ENCODE measurements around the gene OMG. TPM values are rescaled to one million over a fixed set of nuclear protein-coding genes. Genes with fewer than 3 reads are reported as not detected.
"Not testable (repeated sequence)": the region's sequence is repeated elsewhere in the genome, so short reads cannot be mapped to it uniquely, and the experiment has no call there.

The OMG gene, protein sequence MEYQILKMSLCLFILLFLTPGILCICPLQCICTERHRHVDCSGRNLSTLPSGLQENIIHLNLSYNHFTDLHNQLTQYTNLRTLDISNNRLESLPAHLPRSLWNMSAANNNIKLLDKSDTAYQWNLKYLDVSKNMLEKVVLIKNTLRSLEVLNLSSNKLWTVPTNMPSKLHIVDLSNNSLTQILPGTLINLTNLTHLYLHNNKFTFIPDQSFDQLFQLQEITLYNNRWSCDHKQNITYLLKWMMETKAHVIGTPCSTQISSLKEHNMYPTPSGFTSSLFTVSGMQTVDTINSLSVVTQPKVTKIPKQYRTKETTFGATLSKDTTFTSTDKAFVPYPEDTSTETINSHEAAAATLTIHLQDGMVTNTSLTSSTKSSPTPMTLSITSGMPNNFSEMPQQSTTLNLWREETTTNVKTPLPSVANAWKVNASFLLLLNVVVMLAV
- 0.61 and 0.99 TPM in 2 replicates for polyA plus RNA-seq (2012; rRNA removed)
- polyA plus RNA-seq (2012; cell fraction: cytosol; rRNA removed) = 1.1 and 1.5 TPM in 2 replicates
- polyA plus RNA-seq (2012; cell fraction: nucleus; rRNA removed) = 0.38 TPM in 1 of 2 replicates, not detected in the other

DNA sequence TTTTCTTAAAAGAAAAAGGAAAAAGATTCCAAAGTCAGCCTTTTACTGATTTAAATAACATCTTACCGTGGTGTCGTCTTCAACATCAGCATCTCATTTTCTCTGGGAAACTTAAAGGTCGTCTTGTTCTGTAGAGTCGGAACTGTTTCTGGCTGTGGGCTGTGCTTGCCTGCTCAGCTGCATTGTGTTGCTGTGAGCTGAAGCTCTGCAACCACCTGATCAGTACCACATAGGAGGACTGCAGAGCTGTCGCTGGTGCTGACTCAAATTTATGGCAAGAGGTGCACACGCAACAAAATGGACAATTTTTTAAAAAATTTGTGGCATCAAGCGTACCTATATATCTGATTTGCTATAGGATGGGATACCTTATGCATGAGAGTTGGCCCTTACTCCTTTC, at the start of gene OMG:
TSS of gene OMG (minus strand) at position 150 of the 400 bp plus-strand sequence. CDS start 908 bp downstream, outside the sequence.
- Histone ChIP-seq H3K36me3 (replicated peaks in 1 of 2; ENCODE audit: control insufficient read depth in 1 of 2, insufficient read depth in 2 of 2, low read length in 1 of 2) (peaks cover 9 to 40% of the 10 kb centered on the region in 2 experiments), H3K9ac (no peak within 1 kb of the TSS), H3K27me3 (ENCODE audit: insufficient read depth) (no peaks in the 10 kb centered on the region), H4K20me1 (ENCODE audit: insufficient read depth) (no peaks in the 10 kb centered on the region), H3F3A (replicated peaks; ENCODE audit: insufficient read depth) (peaks cover 4% of the 10 kb centered on the region), H3K4me1 (ENCODE audit: control insufficient read depth in 1 of 2, insufficient read depth in 2 of 2, low read depth in 1 of 2, low read length in 1 of 2) (no peaks in the 10 kb centered on the region; a peak in 1 of 4 replicates), H2AFZ (ENCODE audit: low read depth) (no peak within 1 kb of the TSS), H3K4me2 (no peak within 1 kb of the TSS), H3K79me2 (ENCODE audit: insufficient read depth) (no peaks in the 10 kb centered on the region), H3K4me3 (ENCODE audit: low read depth in 2 of 2, low read length in 1 of 2) (no peak within 1 kb of the TSS), H3K27ac (ENCODE audit: low read depth in 2 of 2, low read length in 1 of 2) (no peak within 1 kb of the TSS), H3K9me3 (no peaks in the 10 kb centered on the region), H3K9me2 (0 out of 2 replicates have a peak, but pooled peaks cover 4% of the 10 kb centered on the region)
- no peak for DNase-seq
- CTCF ChIA-PET = no interaction called here
- POLR2A ChIA-PET = no interaction called here
- 94% methylated on average over 7 of the region's 7 CpGs for WGBS (ENCODE audit: low lambda C conversion rate)
- TF ChIP-seq RCOR1 (IDR thresholded peaks at IDR 0.05; ENCODE audit: low read length) = no peak
- TF ChIP-seq POLR2AphosphoS5 (IDR thresholded peaks at IDR 0.05; ENCODE audit: low read depth, low read length) = no peak
- no peak for TF ChIP-seq SIN3A (IDR thresholded peaks at IDR 0.05; ENCODE audit: borderline replicate concordance, low read depth, low read length)
- no peak for TF ChIP-seq TAF1 (IDR thresholded peaks at IDR 0.05; ENCODE audit: borderline replicate concordance, low read depth, low read length)
- no peak for TF ChIP-seq CHD2 (IDR thresholded peaks at IDR 0.05; ENCODE audit: low read length, partially characterized antibody)
- TF ChIP-seq, protein P1, sequence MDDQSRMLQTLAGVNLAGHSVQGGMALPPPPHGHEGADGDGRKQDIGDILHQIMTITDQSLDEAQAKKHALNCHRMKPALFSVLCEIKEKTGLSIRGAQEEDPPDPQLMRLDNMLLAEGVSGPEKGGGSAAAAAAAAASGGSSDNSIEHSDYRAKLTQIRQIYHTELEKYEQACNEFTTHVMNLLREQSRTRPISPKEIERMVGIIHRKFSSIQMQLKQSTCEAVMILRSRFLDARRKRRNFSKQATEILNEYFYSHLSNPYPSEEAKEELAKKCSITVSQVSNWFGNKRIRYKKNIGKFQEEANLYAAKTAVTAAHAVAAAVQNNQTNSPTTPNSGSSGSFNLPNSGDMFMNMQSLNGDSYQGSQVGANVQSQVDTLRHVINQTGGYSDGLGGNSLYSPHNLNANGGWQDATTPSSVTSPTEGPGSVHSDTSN (IDR thresholded peaks at IDR 0.05) = no peak
- TF ChIP-seq TCF12 (IDR thresholded peaks at IDR 0.05) = no peak
- TF ChIP-seq NFIC (IDR thresholded peaks at IDR 0.05; ENCODE audit: borderline replicate concordance) = no peak
- TF ChIP-seq EZH2phosphoT487 (IDR thresholded peaks at IDR 0.05; ENCODE audit: borderline replicate concordance, low read depth) = no peak
- no peak for TF ChIP-seq RAD21 (IDR thresholded peaks at IDR 0.05; ENCODE audit: low read length)
- TF ChIP-seq FOSL2 (IDR thresholded peaks at IDR 0.05; ENCODE audit: borderline replicate concordance, low read depth) = no peak
- TF ChIP-seq, protein P2, sequence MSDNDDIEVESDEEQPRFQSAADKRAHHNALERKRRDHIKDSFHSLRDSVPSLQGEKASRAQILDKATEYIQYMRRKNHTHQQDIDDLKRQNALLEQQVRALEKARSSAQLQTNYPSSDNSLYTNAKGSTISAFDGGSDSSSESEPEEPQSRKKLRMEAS (IDR thresholded peaks at IDR 0.05; ENCODE audit: low read depth) = no peak
- TF ChIP-seq, protein P3, sequence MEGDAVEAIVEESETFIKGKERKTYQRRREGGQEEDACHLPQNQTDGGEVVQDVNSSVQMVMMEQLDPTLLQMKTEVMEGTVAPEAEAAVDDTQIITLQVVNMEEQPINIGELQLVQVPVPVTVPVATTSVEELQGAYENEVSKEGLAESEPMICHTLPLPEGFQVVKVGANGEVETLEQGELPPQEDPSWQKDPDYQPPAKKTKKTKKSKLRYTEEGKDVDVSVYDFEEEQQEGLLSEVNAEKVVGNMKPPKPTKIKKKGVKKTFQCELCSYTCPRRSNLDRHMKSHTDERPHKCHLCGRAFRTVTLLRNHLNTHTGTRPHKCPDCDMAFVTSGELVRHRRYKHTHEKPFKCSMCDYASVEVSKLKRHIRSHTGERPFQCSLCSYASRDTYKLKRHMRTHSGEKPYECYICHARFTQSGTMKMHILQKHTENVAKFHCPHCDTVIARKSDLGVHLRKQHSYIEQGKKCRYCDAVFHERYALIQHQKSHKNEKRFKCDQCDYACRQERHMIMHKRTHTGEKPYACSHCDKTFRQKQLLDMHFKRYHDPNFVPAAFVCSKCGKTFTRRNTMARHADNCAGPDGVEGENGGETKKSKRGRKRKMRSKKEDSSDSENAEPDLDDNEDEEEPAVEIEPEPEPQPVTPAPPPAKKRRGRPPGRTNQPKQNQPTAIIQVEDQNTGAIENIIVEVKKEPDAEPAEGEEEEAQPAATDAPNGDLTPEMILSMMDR (IDR thresholded peaks at IDR 0.05) = no peak
- no peak for TF ChIP-seq RFX5 (IDR thresholded peaks at IDR 0.05; ENCODE audit: low read length)
- TF ChIP-seq SMC3 (IDR thresholded peaks at IDR 0.05; ENCODE audit: low read depth, low read length) = no peak
- no peak for TF ChIP-seq GATA2 (CRISPR knock-in tag; IDR thresholded peaks at IDR 0.05)
- TF ChIP-seq YY1 (IDR thresholded peaks at IDR 0.05; ENCODE audit: low read depth) = no peak
- TF ChIP-seq MXI1 (IDR thresholded peaks at IDR 0.05; ENCODE audit: low read depth, low read length) = no peak
- TF ChIP-seq NRF1 (IDR thresholded peaks at IDR 0.05; ENCODE audit: low read depth, low read length) = no peak
- TF ChIP-seq, protein P4, sequence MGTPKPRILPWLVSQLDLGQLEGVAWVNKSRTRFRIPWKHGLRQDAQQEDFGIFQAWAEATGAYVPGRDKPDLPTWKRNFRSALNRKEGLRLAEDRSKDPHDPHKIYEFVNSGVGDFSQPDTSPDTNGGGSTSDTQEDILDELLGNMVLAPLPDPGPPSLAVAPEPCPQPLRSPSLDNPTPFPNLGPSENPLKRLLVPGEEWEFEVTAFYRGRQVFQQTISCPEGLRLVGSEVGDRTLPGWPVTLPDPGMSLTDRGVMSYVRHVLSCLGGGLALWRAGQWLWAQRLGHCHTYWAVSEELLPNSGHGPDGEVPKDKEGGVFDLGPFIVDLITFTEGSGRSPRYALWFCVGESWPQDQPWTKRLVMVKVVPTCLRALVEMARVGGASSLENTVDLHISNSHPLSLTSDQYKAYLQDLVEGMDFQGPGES (IDR thresholded peaks at IDR 0.05; ENCODE audit: low read depth, low read length) = no peak

DNA sequence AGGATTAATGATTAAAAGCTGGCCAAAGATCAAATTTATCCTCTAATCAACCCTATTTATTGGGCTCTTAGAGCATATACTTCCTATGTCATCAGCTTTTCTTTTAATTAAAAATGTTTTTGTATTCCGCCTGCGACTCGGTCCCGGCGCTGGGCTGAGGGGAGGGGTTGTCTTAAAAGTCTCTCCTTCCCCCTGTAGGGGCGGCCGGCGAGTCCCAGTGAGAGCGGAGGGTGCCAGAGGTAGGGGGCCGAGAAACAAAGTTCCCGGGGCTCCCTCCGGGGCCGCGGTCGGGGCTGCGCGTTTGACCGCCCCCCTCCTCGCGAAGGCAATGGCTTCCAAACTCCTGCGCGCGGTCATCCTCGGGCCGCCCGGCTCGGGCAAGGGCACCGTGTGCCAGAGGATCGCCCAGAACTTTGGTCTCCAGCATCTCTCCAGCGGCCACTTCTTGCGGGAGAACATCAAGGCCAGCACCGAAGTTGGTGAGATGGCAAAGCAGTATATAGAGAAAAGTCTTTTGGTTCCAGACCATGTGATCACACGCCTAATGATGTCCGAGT, 48.2 kb upstream of the OMG start:
- H3K79me2 ChIP-seq (ENCODE audit: insufficient read depth); POLR2A ChIA-PET; H3K9ac ChIP-seq; H2AFZ ChIP-seq (ENCODE audit: low read depth); DNase-seq; H3K27ac ChIP-seq (ENCODE audit: low read depth in 2 of 2, low read length in 1 of 2); H4K20me1 ChIP-seq (ENCODE audit: insufficient read depth); H3K4me1 ChIP-seq (ENCODE audit: control insufficient read depth in 1 of 2, insufficient read depth in 2 of 2, low read depth in 1 of 2, low read length in 1 of 2); H3K4me3 ChIP-seq (ENCODE audit: low read depth in 2 of 2, low read length in 1 of 2); H3K9me2 ChIP-seq; H3K4me2 ChIP-seq; H3K27me3 ChIP-seq (ENCODE audit: insufficient read depth); CTCF ChIA-PET; H3F3A ChIP-seq (replicated peaks; ENCODE audit: insufficient read depth); H3K9me3 ChIP-seq: not testable (repeated sequence)
- WGBS (ENCODE audit: low lambda C conversion rate) = 95% methylated on average over 14 of the region's 34 CpGs
- H3K36me3 ChIP-seq (replicated peaks in 1 of 2; ENCODE audit: control insufficient read depth in 1 of 2, insufficient read depth in 2 of 2, low read length in 1 of 2) = peaks cover 30 to 45% of the 10 kb centered on the region in 2 experiments

Measured in SK-N-SH (cell line).